Panc1 (cell line): ENCODE measurements around the gene LRRC59. TPM values are rescaled to one million over a fixed set of nuclear protein-coding genes. Genes with fewer than 3 reads are reported as not detected.

Experiments
- ATAC-seq: fragments of 200-7000 bp; cut with Tn5 transposase; 2 replicates; pipeline ENCODE4 v1.9.1; 2020; ENCODE audit warnings: mild to moderate bottlenecking, moderate library complexity
- BruUV-seq: library from RNA; stranded (reverse); fragments of 400-500 nt; replicated peaks from 2 replicates; lab custom pipeline; 2021; lab: Mats Ljungman, UMichigan
- CTCF ChIA-PET: fragments of 300-600 bp; sonication (Branson Sonifier 250); formaldehyde crosslinking; loops from one replicate; lab custom pipeline; 2022; ENCODE audit warnings: antibody characterized with exemption; lab: Charles Lee
- POLR2A ChIA-PET: fragments of 300-600 bp; sonication (Branson Sonifier 250); formaldehyde crosslinking; loops from one replicate; lab custom pipeline; 2022; ENCODE audit warnings: antibody characterized with exemption; lab: Charles Lee
- DNase-seq: peaks from one replicate; pipeline ENCODE4 v3.0.0-alpha.2; 2010; ENCODE audit warnings: low read depth, low spot score
- H3K27ac ChIP-seq: 2 replicates; pipeline ENCODE4 v1.5.1; 2011; ENCODE audit warnings: mild to moderate bottlenecking, low read length, inconsistent platforms
- H3K27me3 ChIP-seq: fragments of 200-500 bp; sonication (Bioruptor generic); 2 replicates; pipeline ENCODE4 v1.6.0; 2014; ENCODE audit warnings: low read length, inconsistent platforms; ENCODE audit not compliant: control insufficient read depth, insufficient read depth
- H3K36me3 ChIP-seq: fragments of 200-500 bp; sonication (Bioruptor generic); 2 replicates; pipeline ENCODE4 v1.5.1; 2014; ENCODE audit warnings: inconsistent platforms, mild to moderate bottlenecking, low read length, moderate library complexity; ENCODE audit not compliant: control insufficient read depth, insufficient read depth
- H3K4me1 ChIP-seq: 2 replicates; pipeline ENCODE4 v1.5.1; 2011; ENCODE audit warnings: inconsistent platforms, mild to moderate bottlenecking, low read length, moderate library complexity; ENCODE audit not compliant: control insufficient read depth, insufficient read depth
- H3K4me3 ChIP-seq, 2 experiments: 2 replicates each; pipeline ENCODE4 v1.5.1; 2011 to 2012; ENCODE audit warnings: low read depth in 2 of 2, low read length in 2 of 2, mild to moderate bottlenecking in 2 of 2, inconsistent platforms in 1 of 2, moderate library complexity in 1 of 2
- H3K9me3 ChIP-seq: fragments of 200-500 bp; sonication (Bioruptor generic); 2 replicates; pipeline ENCODE4 v1.5.1; 2014; ENCODE audit warnings: low read depth, mild to moderate bottlenecking, inconsistent platforms, low read length, moderate library complexity; ENCODE audit not compliant: control insufficient read depth, insufficient read depth
- CTCF ChIP-seq: fragments of 450-650 bp; IDR thresholded peaks from 2 replicates; pipeline ENCODE4 v1.5.1; 2017; ENCODE audit warnings: mild to moderate bottlenecking
- POLR2AphosphoS5 ChIP-seq: IDR thresholded peaks from 2 replicates; pipeline ENCODE4 v1.6.1; 2012; ENCODE audit warnings: mild to moderate bottlenecking, low read depth, low read length, moderate library complexity
- SIN3A ChIP-seq: IDR thresholded peaks from 2 replicates; pipeline ENCODE4 v1.6.1; 2012; ENCODE audit warnings: low read depth, mild to moderate bottlenecking, low read length, moderate library complexity, borderline replicate concordance; ENCODE audit not compliant: insufficient read depth
- TCF7L2 ChIP-seq: IDR thresholded peaks from 2 replicates; pipeline ENCODE4 v1.6.1; 2011; ENCODE audit warnings: mild to moderate bottlenecking, low read depth, low read length, inconsistent platforms
- in situ Hi-C: cut with HindIII; loops from 2 replicates; pipeline ENCODE4 v1.10.0; 2016; ENCODE audit warnings: low sequenced_read_pairs, low pct_unique_long_range_greater_than_20kb
- intact Hi-C: fragments of 100-400 bp; cut with micrococcal nuclease; formaldehyde crosslinking; loops from one replicate; pipeline ENCODE4 v1.10.0; 2022; ENCODE audit not compliant: unreplicated experiment
- total RNA-seq: library from RNA; stranded (reverse); gene quantifications from one replicate; pipeline ENCODE4 v1.2.1, GENCODE V29; 2021; ENCODE audit not compliant: unreplicated experiment
- TF ChIP-seq, protein P1 (sequence below), 2 experiments: IDR thresholded peaks; 2 replicates each; pipeline ENCODE4 v1.6.1; 2011 to 2012; ENCODE audit warnings: low read depth in 2 of 2, control low read depth in 1 of 2, low read length in 1 of 2, mild to moderate bottlenecking in 1 of 2, moderate library complexity in 1 of 2; ENCODE audit not compliant: insufficient read depth in 1 of 2

LRRC59 gene
- total RNA-seq, 1 experiment from 2014 or later = 167 TPM

DNA sequence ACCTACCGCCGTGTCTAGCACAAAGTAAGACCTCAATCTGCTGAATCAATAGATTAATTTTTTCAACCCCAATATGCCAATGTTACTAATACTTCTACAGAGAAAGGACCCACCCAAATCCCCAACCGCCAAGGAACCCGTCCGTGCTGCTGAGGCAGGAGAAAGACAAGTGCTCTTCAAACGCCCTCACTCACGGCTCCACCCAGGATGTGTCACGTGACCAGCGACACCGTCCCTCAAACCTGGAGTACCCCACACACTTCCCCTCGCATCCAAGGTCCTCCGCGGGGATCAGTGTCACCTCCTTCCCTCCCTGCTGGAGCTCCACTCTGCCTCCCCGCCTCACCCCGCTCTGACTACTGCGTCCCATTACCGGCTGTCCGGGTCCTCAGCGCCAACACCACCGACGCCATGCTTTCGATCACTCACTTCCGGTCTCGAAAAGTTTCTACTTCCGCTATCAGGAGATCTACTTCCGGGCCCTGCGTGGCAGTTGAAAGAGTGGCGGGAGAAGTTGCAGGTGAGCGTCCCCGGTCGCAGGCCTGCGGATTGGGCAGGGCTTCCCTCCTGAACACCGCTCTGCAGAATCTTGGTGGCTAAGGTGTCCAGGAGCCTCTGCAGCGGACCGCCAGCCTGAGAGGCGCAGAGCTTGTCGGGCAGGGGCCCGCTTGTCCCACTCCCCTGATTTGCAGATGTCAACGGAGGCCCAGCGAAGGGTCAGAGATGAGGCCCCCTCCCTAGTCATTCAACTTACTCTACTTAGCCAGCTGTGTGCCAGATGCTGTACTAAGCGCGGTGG, 24.4 kb downstream of the LRRC59 start, which contains the start of the genes EME1 and MRPL27:
TSS of gene EME1 (plus strand) at position 472 of the 799 bp plus-strand sequence. CDS start 1,980 bp downstream, outside the sequence.
TSS of gene MRPL27 (minus strand) at position 427 of the 799 bp plus-strand sequence. CDS start at position 413, 14 bp downstream.
- no peaks in the 10 kb centered on the region for H3K27me3 ChIP-seq
- no peak for TF ChIP-seq CTCF
- peak; percentile 98; the same call in 1 of the 2 replicates for TF ChIP-seq SIN3A
- peak; percentile 60 for TF ChIP-seq TCF7L2
- TF ChIP-seq POLR2AphosphoS5 = peak; percentile 99
- in situ Hi-C loops = no loop called here
- peak within 1 kb of the TSS; percentile 53 to 95 for H3K4me3 ChIP-seq
- TSS peak; percentile 86 for BruUV-seq
- H3K9me3 ChIP-seq = no peaks in the 10 kb centered on the region
- ChIA-PET CTCF (interaction anchor here (1.1 kb wide), 1 partner anchor 10 kb away, joined by 8 read pairs; no protein-coding TSS in a partner anchor), POLR2A (interaction anchor here (0.7 to 2.2 kb wide), 2 partner anchors 23 to 288 kb away, joined by 3 to 5 read pairs; no protein-coding TSS in a partner anchor)
- DNase-seq (peak; percentile 80), ATAC-seq (peak; percentile 98)
- peaks cover 5% of the 10 kb centered on the region for H3K4me1 ChIP-seq
- H3K27ac ChIP-seq = peak within 1 kb of the TSS; percentile 86
- intact Hi-C loops = no loop called here
- H3K36me3 ChIP-seq = peaks cover 18% of the 10 kb centered on the region

- POLR2A ChIA-PET = interaction anchor here (0.6 kb wide), 1 partner anchor 81 kb away, joined by 4 read pairs; no protein-coding TSS in a partner anchor
- ATAC-seq (no peak; the same call in 1 of the 2 replicates), DNase-seq (no peak)
- intact Hi-C loops = no loop called here
- H3K36me3 ChIP-seq = peaks cover 21% of the 10 kb centered on the region
- H3K4me3 ChIP-seq = peak overlapping the region; percentile 53 to 95
- TF ChIP-seq SIN3A = no peak
- TF ChIP-seq CTCF = no peak
- TF ChIP-seq, protein P1, sequence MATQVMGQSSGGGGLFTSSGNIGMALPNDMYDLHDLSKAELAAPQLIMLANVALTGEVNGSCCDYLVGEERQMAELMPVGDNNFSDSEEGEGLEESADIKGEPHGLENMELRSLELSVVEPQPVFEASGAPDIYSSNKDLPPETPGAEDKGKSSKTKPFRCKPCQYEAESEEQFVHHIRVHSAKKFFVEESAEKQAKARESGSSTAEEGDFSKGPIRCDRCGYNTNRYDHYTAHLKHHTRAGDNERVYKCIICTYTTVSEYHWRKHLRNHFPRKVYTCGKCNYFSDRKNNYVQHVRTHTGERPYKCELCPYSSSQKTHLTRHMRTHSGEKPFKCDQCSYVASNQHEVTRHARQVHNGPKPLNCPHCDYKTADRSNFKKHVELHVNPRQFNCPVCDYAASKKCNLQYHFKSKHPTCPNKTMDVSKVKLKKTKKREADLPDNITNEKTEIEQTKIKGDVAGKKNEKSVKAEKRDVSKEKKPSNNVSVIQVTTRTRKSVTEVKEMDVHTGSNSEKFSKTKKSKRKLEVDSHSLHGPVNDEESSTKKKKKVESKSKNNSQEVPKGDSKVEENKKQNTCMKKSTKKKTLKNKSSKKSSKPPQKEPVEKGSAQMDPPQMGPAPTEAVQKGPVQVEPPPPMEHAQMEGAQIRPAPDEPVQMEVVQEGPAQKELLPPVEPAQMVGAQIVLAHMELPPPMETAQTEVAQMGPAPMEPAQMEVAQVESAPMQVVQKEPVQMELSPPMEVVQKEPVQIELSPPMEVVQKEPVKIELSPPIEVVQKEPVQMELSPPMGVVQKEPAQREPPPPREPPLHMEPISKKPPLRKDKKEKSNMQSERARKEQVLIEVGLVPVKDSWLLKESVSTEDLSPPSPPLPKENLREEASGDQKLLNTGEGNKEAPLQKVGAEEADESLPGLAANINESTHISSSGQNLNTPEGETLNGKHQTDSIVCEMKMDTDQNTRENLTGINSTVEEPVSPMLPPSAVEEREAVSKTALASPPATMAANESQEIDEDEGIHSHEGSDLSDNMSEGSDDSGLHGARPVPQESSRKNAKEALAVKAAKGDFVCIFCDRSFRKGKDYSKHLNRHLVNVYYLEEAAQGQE (IDR thresholded peaks at IDR 0.05; ENCODE audit: insufficient read depth in 1 of 2, low read depth in 2 of 2, low read length in 1 of 2) = no peak
- no peak for TF ChIP-seq TCF7L2
- TF ChIP-seq POLR2AphosphoS5 = no peak
- in situ Hi-C loops = no loop called here
- peaks cover 5% of the 10 kb centered on the region for H3K4me1 ChIP-seq
- peak overlapping the region; percentile 86 for H3K27ac ChIP-seq
- H3K9me3 ChIP-seq = no peaks in the 10 kb centered on the region
- BruUV-seq = no TSS peak
- no peaks in the 10 kb centered on the region for H3K27me3 ChIP-seq
- CTCF ChIA-PET = interaction anchor here (0.8 to 1.1 kb wide), 2 partner anchors 9 to 174 kb away, joined by 8 to 19 read pairs; no protein-coding TSS in a partner anchor
Observed at GRCh38 chr17:50372222-50372757, 25.0 kb downstream of the LRRC59 start.
